Neuronal stem cell (in vitro differentiated cells): ENCODE measurements around the gene BOC.

ENCODE experiments used
- DNase-seq: peaks from one replicate; pipeline ENCODE4 v3.0.0-alpha.2; 2013; ENCODE audit warnings: low spot score
- H2AFZ ChIP-seq: one replicate; pipeline ENCODE4 v1.6.1; 2013; ENCODE audit warnings: mild to moderate bottlenecking, low read length, inconsistent platforms
- H2AK5ac ChIP-seq: 2 replicates; pipeline ENCODE4 v1.6.1; 2013; ENCODE audit warnings: low read depth, mild to moderate bottlenecking, inconsistent platforms, low read length, moderate library complexity, mixed read lengths
- H2BK120ac ChIP-seq: 2 replicates; pipeline ENCODE4 v1.6.1; 2013; ENCODE audit warnings: low read depth, mild to moderate bottlenecking, inconsistent platforms, low read length, moderate library complexity, mixed read lengths
- H2BK12ac ChIP-seq: one replicate; pipeline ENCODE4 v1.6.1; 2013; ENCODE audit warnings: low read length, inconsistent platforms
- H2BK15ac ChIP-seq: 2 replicates; pipeline ENCODE4 v1.6.1; 2013; ENCODE audit warnings: mild to moderate bottlenecking, low read length, inconsistent platforms, mixed read lengths
- H2BK5ac ChIP-seq: one replicate; pipeline ENCODE4 v1.6.1; 2013; ENCODE audit warnings: inconsistent platforms, mild to moderate bottlenecking, low read length, moderate library complexity
- H3K14ac ChIP-seq: one replicate; pipeline ENCODE4 v1.6.1; 2013; ENCODE audit warnings: low read length, inconsistent platforms
- H3K18ac ChIP-seq: 2 replicates; pipeline ENCODE4 v1.6.1; 2013; ENCODE audit warnings: low read length, inconsistent platforms
- H3K23ac ChIP-seq: 2 replicates; pipeline ENCODE4 v1.6.1; 2013; ENCODE audit warnings: low read depth, mild to moderate bottlenecking, mixed read lengths, low read length, inconsistent platforms; ENCODE audit not compliant: poor library complexity
- H3K27ac ChIP-seq: replicated peaks from 3 replicates; pipeline ENCODE4 v1.5.1; 2013; ENCODE audit warnings: low read length, inconsistent platforms
- H3K27me3 ChIP-seq, 3 experiments: 2 replicates each; pipeline ENCODE4 v1.6.1; 2013; ENCODE audit warnings: low read length in 3 of 3, mild to moderate bottlenecking in 2 of 3, inconsistent platforms in 1 of 3, low read depth in 1 of 3, mixed read lengths in 1 of 3, moderate library complexity in 1 of 3; ENCODE audit not compliant: control insufficient read depth in 3 of 3, insufficient read depth in 3 of 3
- H3K36me3 ChIP-seq, 2 donors: replicated peaks in 1 of 2; 2 replicates each; pipeline ENCODE4 v1.6.1; 2013; ENCODE audit warnings: low read length in 2 of 2; ENCODE audit not compliant: control insufficient read depth in 2 of 2, insufficient read depth in 2 of 2
- H3K4ac ChIP-seq: 2 replicates; pipeline ENCODE4 v1.6.1; 2013; ENCODE audit warnings: inconsistent platforms, mild to moderate bottlenecking, low read length, moderate library complexity
- H3K4me1 ChIP-seq, 2 donors: 1 replicate in 1 of 2; 2 replicates in 1 of 2; pipeline ENCODE4 v1.6.1; 2013; ENCODE audit warnings: low read length in 2 of 2, low read depth in 1 of 2; ENCODE audit not compliant: control insufficient read depth in 2 of 2, insufficient read depth in 1 of 2
- H3K4me2 ChIP-seq: one replicate; pipeline ENCODE4 v1.6.1; 2013; ENCODE audit warnings: mild to moderate bottlenecking, low read length, inconsistent platforms; ENCODE audit not compliant: insufficient read depth, poor library complexity, severe bottlenecking
- H3K4me3 ChIP-seq, 2 donors: 2 replicates each; pipeline ENCODE4 v1.5.1; 2013; ENCODE audit warnings: low read length in 2 of 2, mild to moderate bottlenecking in 2 of 2, inconsistent platforms in 1 of 2, moderate library complexity in 1 of 2
- H3K79me1 ChIP-seq: one replicate; pipeline ENCODE4 v1.6.1; 2013; ENCODE audit warnings: low read depth, mild to moderate bottlenecking, inconsistent platforms, low read length, moderate library complexity
- H3K9ac ChIP-seq: one replicate; pipeline ENCODE4 v1.6.1; 2013; ENCODE audit warnings: mild to moderate bottlenecking, low read depth, low read length, inconsistent platforms; ENCODE audit not compliant: poor library complexity
- H3K9me3 ChIP-seq, 2 donors: replicated peaks in 1 of 2; 2 replicates each; pipeline versions ENCODE3 to v1.6.1; 2013; ENCODE audit warnings: low read length in 2 of 2, mild to moderate bottlenecking in 2 of 2, inconsistent platforms in 1 of 2, low read depth in 1 of 2, mixed read lengths in 1 of 2, moderate library complexity in 1 of 2; ENCODE audit not compliant: control insufficient read depth in 2 of 2, insufficient read depth in 1 of 2
- H4K8ac ChIP-seq: one replicate; pipeline ENCODE4 v1.6.1; 2013; ENCODE audit warnings: low read depth, mild to moderate bottlenecking, inconsistent platforms, low read length, moderate library complexity
- H4K91ac ChIP-seq: one replicate; pipeline ENCODE4 v1.6.1; 2013; ENCODE audit warnings: low read length, low read depth, mild to moderate bottlenecking, inconsistent platforms; ENCODE audit not compliant: poor library complexity
- WGBS, 2 donors: extraction: QIAGEN DNeasy Blood & Tissue Kit; methylation state at CpG; one replicate each; pipeline ENCODE4 v1.1.7; 2013; ENCODE audit warnings: missing lambda C conversion rate in 2 of 2, mixed read lengths in 1 of 2; ENCODE audit not compliant: insufficient read length in 2 of 2, insufficient replicate concordance in 1 of 2; ENCODE audit errors: extremely low coverage in 2 of 2; 5-methylcytosine and 5-hydroxymethylcytosine counted together

The BOC gene

GRCh38 chr3:113222451-113223086, 11.2 kb downstream of the BOC start:
- H2AFZ ChIP-seq: no peak overlapping the region
- WGBS, 2 donors: no CpG with 5 or more reads among the region's 10 CpGs
- no peaks in the 10 kb centered on the region for H3K9me3 ChIP-seq
- H3K4ac ChIP-seq: no peak overlapping the region
- H3K18ac ChIP-seq: no peak overlapping the region
- no peak overlapping the region for H3K9ac ChIP-seq
- no peak overlapping the region for H2BK5ac ChIP-seq
- no peak overlapping the region for H3K14ac ChIP-seq
- no peak overlapping the region for H2BK15ac ChIP-seq
- H3K36me3 ChIP-seq: peaks cover 25 to 96% of the 10 kb centered on the region in 2 donors
- H3K27ac ChIP-seq: no peak overlapping the region
- no peak overlapping the region for H4K8ac ChIP-seq
- H3K4me3 ChIP-seq: no peak overlapping the region
- peaks cover 19 to 28% of the 10 kb centered on the region in 2 donors for H3K4me1 ChIP-seq
- H3K27me3 ChIP-seq: no peaks in the 10 kb centered on the region
- no peak overlapping the region for H4K91ac ChIP-seq
- H3K23ac ChIP-seq: no peak overlapping the region
- H3K79me1 ChIP-seq: peaks cover 9% of the 10 kb centered on the region
- H2BK120ac ChIP-seq: no peak overlapping the region
- no peak overlapping the region for H2BK12ac ChIP-seq
- DNase-seq: no peak
- no peak overlapping the region for H2AK5ac ChIP-seq
- H3K4me2 ChIP-seq: no peak overlapping the region

DNA sequence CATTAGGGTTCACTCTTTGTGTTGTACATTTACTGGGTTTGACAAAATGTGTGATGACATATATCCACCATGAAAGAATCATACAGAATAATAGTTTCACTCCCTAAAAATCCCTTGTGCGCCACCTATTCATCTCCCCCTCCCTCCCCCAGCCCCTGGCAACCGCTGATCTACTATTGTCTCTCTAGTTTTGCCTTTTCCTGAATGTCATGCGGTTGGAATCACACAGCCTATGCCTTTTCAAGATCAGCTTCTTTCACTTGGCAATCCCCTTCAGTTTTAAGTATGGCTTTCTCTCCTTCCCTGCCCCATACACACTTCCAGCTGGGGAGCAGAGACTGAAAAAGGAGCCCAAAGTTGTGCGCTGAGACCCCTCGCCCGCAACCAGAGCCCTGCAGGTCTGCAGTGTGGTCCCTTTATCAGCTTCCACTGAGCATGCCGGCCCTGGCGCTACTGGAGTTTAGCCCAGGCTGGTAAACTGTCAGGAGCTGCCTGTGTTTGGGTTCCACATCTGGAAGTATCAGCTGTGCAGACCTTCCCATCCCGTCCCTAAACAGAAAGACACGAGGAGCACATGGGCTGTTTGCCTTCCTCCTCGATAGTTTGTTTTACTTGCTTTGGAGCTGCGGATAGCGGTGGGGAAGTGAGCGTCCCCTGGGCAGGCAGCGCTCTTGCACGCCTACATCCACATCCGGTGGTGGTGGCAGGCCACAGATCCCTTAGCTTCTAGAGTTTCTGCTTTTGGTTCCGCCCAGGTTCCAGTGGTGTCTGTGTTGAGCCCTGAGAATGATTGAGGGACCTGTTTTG, 12.3 kb downstream of the BOC start:
- H4K91ac ChIP-seq: no peak overlapping the region
- H2BK120ac ChIP-seq: no peak overlapping the region
- peak overlapping the region; percentile 68 for H3K18ac ChIP-seq
- H3K27ac ChIP-seq: peak overlapping the region; percentile 14
- no peak overlapping the region for H3K4ac ChIP-seq
- H4K8ac ChIP-seq: no peak overlapping the region
- H3K4me2 ChIP-seq: no peak overlapping the region
- peak overlapping the region; percentile 39 for H3K14ac ChIP-seq
- no peaks in the 10 kb centered on the region for H3K9me3 ChIP-seq
- peaks cover 9% of the 10 kb centered on the region for H3K79me1 ChIP-seq
- H2AK5ac ChIP-seq: no peak overlapping the region
- H2AFZ ChIP-seq: no peak overlapping the region
- H2BK12ac ChIP-seq: no peak overlapping the region
- H2BK15ac ChIP-seq: no peak overlapping the region
- DNase-seq: no peak
- no peak overlapping the region for H3K9ac ChIP-seq
- H3K4me3 ChIP-seq: no peak overlapping the region
- peaks cover 23 to 32% of the 10 kb centered on the region in 2 donors for H3K4me1 ChIP-seq
- H2BK5ac ChIP-seq: no peak overlapping the region
- H3K27me3 ChIP-seq: no peaks in the 10 kb centered on the region
- H3K36me3 ChIP-seq: peaks cover 18 to 96% of the 10 kb centered on the region in 2 donors
- H3K23ac ChIP-seq: no peak overlapping the region
- no CpG with 5 or more reads among the region's 18 CpGs for WGBS, 2 donors

DNA sequence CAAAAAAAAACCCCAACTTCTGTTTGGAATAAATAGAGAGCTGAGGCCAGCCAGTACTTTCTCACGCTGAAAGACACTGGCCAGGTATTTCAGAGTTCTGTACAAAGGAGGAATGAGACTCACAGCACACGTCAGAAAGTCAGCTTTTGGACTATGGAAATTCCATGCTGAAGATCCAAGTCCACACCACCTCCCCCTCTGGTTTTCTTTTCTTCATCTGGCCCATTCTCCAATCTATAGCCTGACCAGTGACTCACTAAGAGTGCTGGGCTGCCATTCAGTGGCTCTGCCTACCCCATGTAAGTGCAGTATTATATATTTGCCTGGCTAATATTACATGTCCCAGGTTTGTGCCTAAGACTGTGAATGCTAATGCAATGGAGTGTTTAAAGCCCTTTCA, 13.9 kb downstream of the BOC start:
- Histone ChIP-seq H3K14ac (no peak overlapping the region), H3K79me1 (peaks cover 12% of the 10 kb centered on the region), H2AFZ (no peak overlapping the region), H4K8ac (no peak overlapping the region), H2BK120ac (no peak overlapping the region), H2BK12ac (no peak overlapping the region), H2BK15ac (no peak overlapping the region), H3K4me1 (peaks cover 31 to 35% of the 10 kb centered on the region in 2 donors), H3K4me3 (no peak overlapping the region), H3K27ac (no peak overlapping the region), H4K91ac (no peak overlapping the region), H3K23ac (no peak overlapping the region), H2BK5ac (no peak overlapping the region), H3K9ac (no peak overlapping the region), H3K36me3 (peaks cover 16 to 96% of the 10 kb centered on the region in 2 donors), H3K9me3 (no peaks in the 10 kb centered on the region), H3K27me3 (no peaks in the 10 kb centered on the region), H2AK5ac (no peak overlapping the region), H3K18ac (no peak overlapping the region), H3K4ac (no peak overlapping the region), H3K4me2 (no peak overlapping the region)
- no CpG with 5 or more reads among the region's 2 CpGs for WGBS, 2 donors
- DNase-seq: no peak

DNA sequence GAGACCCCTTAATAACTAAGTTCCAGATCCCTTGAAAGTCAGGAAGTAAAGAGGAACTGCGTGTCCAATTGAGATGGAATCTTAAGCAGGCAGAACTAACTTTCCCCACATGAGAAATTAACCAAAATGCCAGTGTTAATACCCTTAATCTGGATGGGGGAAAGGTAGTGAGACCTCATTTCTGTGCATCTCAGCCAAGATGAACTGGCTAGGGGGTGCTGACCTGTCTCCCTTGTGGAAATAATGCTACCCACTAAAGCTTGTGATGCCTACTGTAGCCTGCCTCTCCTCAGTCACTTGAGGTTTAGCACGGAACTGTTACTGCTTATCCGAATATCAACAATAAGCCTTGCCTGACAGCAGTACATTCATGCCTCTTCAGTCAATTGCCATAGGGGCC, 15.1 kb downstream of the BOC start:
- Histone ChIP-seq H3K4me1 (peaks cover 27 to 33% of the 10 kb centered on the region in 2 donors), H3K79me1 (peaks cover 12% of the 10 kb centered on the region), H4K8ac (no peak overlapping the region), H3K9me3 (no peaks in the 10 kb centered on the region), H2AK5ac (no peak overlapping the region), H3K36me3 (peaks cover 13 to 95% of the 10 kb centered on the region in 2 donors), H2BK5ac (no peak overlapping the region), H2BK15ac (no peak overlapping the region), H3K4ac (no peak overlapping the region), H3K9ac (no peak overlapping the region), H3K23ac (no peak overlapping the region), H3K18ac (no peak overlapping the region), H3K4me2 (no peak overlapping the region), H3K14ac (no peak overlapping the region), H2BK12ac (no peak overlapping the region), H2BK120ac (no peak overlapping the region), H4K91ac (no peak overlapping the region), H3K27ac (no peak overlapping the region), H3K27me3 (no peaks in the 10 kb centered on the region), H2AFZ (no peak overlapping the region), H3K4me3 (no peak overlapping the region)
- no peak for DNase-seq
- WGBS, 2 donors: no CpG with 5 or more reads among the region's 3 CpGs
